ENCODE data around the gene CRYAB.
"Not testable (repeated sequence)": the region's sequence is repeated elsewhere in the genome, so short reads cannot be mapped to it uniquely, and the experiment has no call there.

GRCh38 chr11:111885053-111885452, 26.5 kb downstream of the CRYAB start:
- TF ChIP-seq CTCF (conservative IDR thresholded peaks at IDR 0.05; ENCODE audit: low read depth, low read length); EZH2 (IDR thresholded peaks at IDR 0.05; ENCODE audit: borderline replicate concordance, low read depth, low read length, poor library complexity, severe bottlenecking): not testable (repeated sequence)
